Sigmoid colon (tissue), 7 donors: ENCODE results near the gene EDARADD. TPM values are rescaled to one million over a fixed set of nuclear protein-coding genes. Genes with fewer than 3 reads are reported as not detected.
"Not testable (repeated sequence)": the region's sequence is repeated elsewhere in the genome, so short reads cannot be mapped to it uniquely, and the experiment has no call there.

Experiments
- DNase-seq: peaks from one replicate; pipeline ENCODE4 v3.0.0-alpha.2; 2019
- H3K27ac ChIP-seq, 4 donors: fragments of 200-600 bp; sonication (generic); one replicate each; pipeline ENCODE4 v1.5.1; 2016 to 2019; ENCODE audit warnings: mild to moderate bottlenecking in 1 of 4
- H3K27me3 ChIP-seq, 3 donors: fragments of 200-600 bp; sonication (generic); one replicate each; pipeline ENCODE4 v1.5.1; 2019; ENCODE audit warnings: mild to moderate bottlenecking in 1 of 3
- H3K36me3 ChIP-seq, 4 donors: fragments of 200-600 bp; sonication (generic); one replicate each; pipeline ENCODE4 v1.5.1; 2016 to 2019
- H3K4me1 ChIP-seq, 4 donors: fragments of 200-600 bp; sonication (generic); one replicate each; pipeline ENCODE4 v1.5.1; 2017 to 2019
- H3K4me3 ChIP-seq, 4 donors: fragments of 200-600 bp; sonication (generic); one replicate each; pipeline ENCODE4 v1.5.1; 2017 to 2019; ENCODE audit warnings: mild to moderate bottlenecking in 2 of 4, moderate library complexity in 1 of 4
- H3K9me3 ChIP-seq, 4 donors: fragments of 200-600 bp in 3 of 4; sonication (generic) in 3 of 4; one replicate each; pipeline versions ENCODE4 v1.5.1 to v1.6.1; 2013 to 2019
- CTCF ChIP-seq, 4 experiments: fragments of 450-650 bp in 3 of 4; fragments of 200-600 bp in 1 of 4; IDR thresholded peaks; one replicate each; pipeline ENCODE4 v1.5.1; 2016 to 2019; ENCODE audit warnings: antibody characterized with exemption in 4 of 4, mild to moderate bottlenecking in 3 of 4, moderate library complexity in 2 of 4
- EP300 ChIP-seq, 4 donors: sonication (generic); formaldehyde crosslinking; IDR thresholded peaks; one replicate each; pipeline ENCODE4 v1.6.1; 2017; ENCODE audit warnings: antibody characterized with exemption in 4 of 4
- POLR2A ChIP-seq, 2 donors: fragments of 450-650 bp; IDR thresholded peaks; one replicate each; pipeline ENCODE4 v1.6.1; 2016; ENCODE audit warnings: antibody characterized with exemption in 2 of 2, mild to moderate bottlenecking in 2 of 2, moderate library complexity in 2 of 2
- POLR2AphosphoS5 ChIP-seq, 4 donors: sonication (generic); formaldehyde crosslinking; IDR thresholded peaks; one replicate each; pipeline ENCODE4 v1.6.1; 2017; ENCODE audit warnings: antibody characterized with exemption in 4 of 4
- WGBS, 2 donors: extraction: QIAGEN DNeasy Blood & Tissue Kit; methylation state at CpG; one replicate each; pipeline ENCODE4 v1.1.7; 2013; 5-methylcytosine and 5-hydroxymethylcytosine counted together
- intact Hi-C: fragments of 100-400 bp; cut with DNase I; formaldehyde crosslinking; loops from one replicate; pipeline ENCODE4 v1.15.1; 2023
- polyA plus RNA-seq, 3 donors: library from polyadenylated mRNA; stranded (reverse); fragments of 200-250 nt; gene quantifications; one replicate each; pipeline ENCODE4 v1.2.3, GENCODE V29; 2013
- total RNA-seq, 4 donors: library from RNA; depleted of rRNA; stranded (reverse); fragments of >200 nt; gene quantifications; one replicate each; pipeline ENCODE4 v1.1.0, GENCODE V29; 2016
- donor health status: healthy with polysubstance abuse.
- donor health status: Bipolar disorder and iron deficiency.
- donor health status: healthy.

Gene EDARADD
- total and polyA plus RNA-seq, 7 donors: under 0.01 to 0.41 TPM; not detected in 5

- TF ChIP-seq POLR2A (IDR thresholded peaks at IDR 0.05) (no peak), POLR2AphosphoS5 (IDR thresholded peaks at IDR 0.05) (no peak), CTCF (IDR thresholded peaks at IDR 0.05) (no peak), EP300 (IDR thresholded peaks at IDR 0.05) (no peak)
Observed at GRCh38 chr1:236497908-236498307, 103.8 kb downstream of the EDARADD start.

GRCh38 chr1:236501093-236501492, 107.0 kb downstream of the EDARADD start:
- 88 to 91% methylated on average over 6 of the region's 6 CpGs for WGBS, 2 donors
- Histone ChIP-seq H3K4me3 (no peak overlapping the region), H3K4me1 (peaks cover 0 to 11% (median 6%) of the 10 kb centered on the region in 4 donors), H3K27me3 (no peaks in the 10 kb centered on the region), H3K9me3 (no peaks in the 10 kb centered on the region), H3K27ac (no peak overlapping the region), H3K36me3 (no peaks in the 10 kb centered on the region)
- intact Hi-C loops: no loop called here
- no peak for TF ChIP-seq POLR2A (IDR thresholded peaks at IDR 0.05)
- DNase-seq: no peak

More at GRCh38 chr1:236497908-236498307, 103.8 kb downstream of the EDARADD start:
- Histone ChIP-seq H3K4me1 (peaks cover 0 to 9% (median 4%) of the 10 kb centered on the region in 4 donors), H3K27ac (no peak overlapping the region), H3K36me3 (no peaks in the 10 kb centered on the region), H3K9me3 (no peaks in the 10 kb centered on the region), H3K4me3 (no peak overlapping the region), H3K27me3 (no peaks in the 10 kb centered on the region)
- 72 to 87% methylated on average over 6 of the region's 6 CpGs for WGBS, 2 donors
- DNase-seq: no peak
- intact Hi-C loops: no loop called here

- peak overlapping the region in 1 of 4 donors; percentile 63 for H3K27ac ChIP-seq
- 22 to 51% methylated on average over 2 of the region's 2 CpGs for whole genome bisulfite sequencing, 2 donors
- no peak for TF ChIP-seq CTCF (IDR thresholded peaks at IDR 0.05)
- TF ChIP-seq POLR2AphosphoS5 (IDR thresholded peaks at IDR 0.05): no peak
- no peak for TF ChIP-seq EP300 (IDR thresholded peaks at IDR 0.05)
- intact Hi-C loops: no loop called here
- no peaks in the 10 kb centered on the region for H3K27me3 ChIP-seq
- H3K4me3 ChIP-seq: peak overlapping the region in 1 of 4 donors; percentile 47
- no peaks in the 10 kb centered on the region for H3K9me3 ChIP-seq
- no peak for DNase-seq
- no peaks in the 10 kb centered on the region for H3K36me3 ChIP-seq
- peaks cover 0 to 11% (median 6%) of the 10 kb centered on the region in 4 donors for H3K4me1 ChIP-seq
Observed at GRCh38 chr1:236502579-236502971, 108.5 kb downstream of the EDARADD start.

- intact Hi-C loops: no loop called here
Observed at GRCh38 chr1:236502972-236503639, 109.0 kb downstream of the EDARADD start.

GRCh38 chr1:236504338-236504737, 110.3 kb downstream of the EDARADD start:
- H3K4me1 ChIP-seq: peaks cover 0 to 11% (median 6%) of the 10 kb centered on the region in 4 donors
- H3K27ac ChIP-seq, intact Hi-C loops, H3K27me3 ChIP-seq, DNase-seq, H3K4me3 ChIP-seq, H3K36me3 ChIP-seq, H3K9me3 ChIP-seq: not testable (repeated sequence)
- 88 to 90% methylated on average over 3 of the region's 3 CpGs for WGBS, 2 donors

More at GRCh38 chr1:236502972-236503639, 109.0 kb downstream of the EDARADD start:
- Histone ChIP-seq H3K4me1 (peaks cover 0 to 11% (median 6%) of the 10 kb centered on the region in 4 donors), H3K4me3 (peak overlapping the region; percentile 1 to 51 (median 40)), H3K27ac (peak overlapping the region in 2 of 4 donors; percentile 12 to 63), H3K36me3 (no peaks in the 10 kb centered on the region), H3K9me3 (no peaks in the 10 kb centered on the region), H3K27me3 (no peaks in the 10 kb centered on the region)
- DNase-seq: peak; percentile 68
- 20 to 27% methylated on average over 15 of the region's 15 CpGs for WGBS, 2 donors
- TF ChIP-seq POLR2A (IDR thresholded peaks at IDR 0.05) (no peak), EP300 (IDR thresholded peaks at IDR 0.05) (no peak), CTCF (IDR thresholded peaks at IDR 0.05) (no peak), POLR2AphosphoS5 (IDR thresholded peaks at IDR 0.05) (no peak)
